Measurements from ENCODE around the gene HOXA10. TPM values are rescaled to one million over a fixed set of nuclear protein-coding genes. Genes with fewer than 3 reads are reported as not detected.

The HOXA10 gene
- total and polyA plus RNA-seq, 4 donors, result 0.03 to 0.70 (median 0.13) TPM

- H3K36me3 ChIP-seq (ENCODE audit: control insufficient read depth in 4 of 4, insufficient read depth in 3 of 4, low read depth in 1 of 4, low read length in 3 of 4), result no peaks in the 10 kb centered on the region
- 64% methylated on average over 7 of the region's 7 CpGs for WGBS
- H3K9ac ChIP-seq (ENCODE audit: low read depth in 1 of 2, low read length in 2 of 2), result no peak overlapping the region
- no peak for TF ChIP-seq RAD21 (IDR thresholded peaks at IDR 0.05)
- TF ChIP-seq SP1 (IDR thresholded peaks at IDR 0.05), result no peak
- no peak for TF ChIP-seq REST (IDR thresholded peaks at IDR 0.05)
- TF ChIP-seq NR2F2 (IDR thresholded peaks at IDR 0.05), result no peak
- TF ChIP-seq TAF1 (conservative IDR thresholded peaks at IDR 0.05), result no peak
- TF ChIP-seq, protein P1, sequence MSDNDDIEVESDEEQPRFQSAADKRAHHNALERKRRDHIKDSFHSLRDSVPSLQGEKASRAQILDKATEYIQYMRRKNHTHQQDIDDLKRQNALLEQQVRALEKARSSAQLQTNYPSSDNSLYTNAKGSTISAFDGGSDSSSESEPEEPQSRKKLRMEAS (IDR thresholded peaks at IDR 0.05), result no peak
- no peak for TF ChIP-seq JUND (IDR thresholded peaks at IDR 0.05)
- no peak for TF ChIP-seq FOXA1 (IDR thresholded peaks at IDR 0.05)
- TF ChIP-seq ZBTB33 (IDR thresholded peaks at IDR 0.05), result no peak
- TF ChIP-seq EGR1 (IDR thresholded peaks at IDR 0.05; ENCODE audit: low read depth in 2 of 2), result no peak
- no peak for TF ChIP-seq RXRA (IDR thresholded peaks at IDR 0.05)
- TF ChIP-seq GABPA (IDR thresholded peaks at IDR 0.05 in 1 of 2, conservative IDR thresholded peaks at IDR 0.05 in 1 of 2), result no peak
- TF ChIP-seq HNF4A (conservative IDR thresholded peaks at IDR 0.05), result no peak
- TF ChIP-seq CTCF (IDR thresholded peaks at IDR 0.05; ENCODE audit: low read depth, low read length, missing input control), result no peak
- TF ChIP-seq ATF3 (IDR thresholded peaks at IDR 0.05), result no peak
- H3K27ac ChIP-seq (ENCODE audit: low read depth in 1 of 2, low read length in 2 of 2), result no peak overlapping the region
- H3K4me3 ChIP-seq (ENCODE audit: low read depth in 1 of 3, low read length in 3 of 3), result no peak overlapping the region
- DNase-seq (ENCODE audit: low spot score), result no peak
- H3K9me3 ChIP-seq (ENCODE audit: control insufficient read depth in 4 of 4, low read length in 3 of 4), result peaks cover 0 to 10% (median 0%) of the 10 kb centered on the region in 4 donors
- peaks cover 9 to 49% (median 19%) of the 10 kb centered on the region in 4 donors for H3K27me3 ChIP-seq (ENCODE audit: control insufficient read depth in 4 of 4, insufficient read depth in 4 of 4, low read length in 3 of 4)
- H3K4me1 ChIP-seq (ENCODE audit: control insufficient read depth in 4 of 4, insufficient read depth in 4 of 4, low read length in 3 of 4), result peaks cover 8 to 27% (median 10%) of the 10 kb centered on the region in 4 donors
Measured at GRCh38 chr7:27162561-27163287, 11.4 kb downstream of the HOXA10 start.
